Loucy (cell line): ENCODE measurements around the gene AWAT2.

Experiments
- H2AFZ ChIP-seq: fragments of 200-600 bp; sonication (generic); 2 replicates; pipeline ENCODE4 v1.6.0; 2016; ENCODE audit warnings: antibody characterized with exemption, mild to moderate bottlenecking, low read length, moderate library complexity
- H3F3A ChIP-seq: fragments of 200-600 bp; 2 replicates; pipeline ENCODE4 v1.6.0; 2016; ENCODE audit warnings: antibody characterized with exemption, low read depth, mild to moderate bottlenecking
- H3K27me3 ChIP-seq: fragments of 200-600 bp; sonication (generic); 2 replicates; pipeline ENCODE4 v1.6.1; 2014; ENCODE audit warnings: low read length, mild to moderate bottlenecking; ENCODE audit not compliant: insufficient read depth, poor library complexity, severe bottlenecking
- H3K36me3 ChIP-seq: fragments of 200-600 bp; sonication (generic); 2 replicates; pipeline ENCODE4 v1.6.1; 2016; ENCODE audit warnings: low read length; ENCODE audit not compliant: insufficient read depth
- H3K4me1 ChIP-seq: fragments of 200-600 bp; sonication (generic); 2 replicates; pipeline ENCODE4 v1.5.1; 2014; ENCODE audit warnings: low read length, mild to moderate bottlenecking; ENCODE audit not compliant: insufficient read depth, poor library complexity, severe bottlenecking
- H3K4me2 ChIP-seq: fragments of 200-600 bp; sonication (generic); 2 replicates; pipeline ENCODE4 v1.6.0; 2014; ENCODE audit warnings: antibody characterized with exemption, low read length, low read depth, mild to moderate bottlenecking; ENCODE audit not compliant: poor library complexity, severe bottlenecking
- H3K4me3 ChIP-seq: fragments of 200-600 bp; sonication (generic); 2 replicates; pipeline ENCODE4 v1.5.1; 2014; ENCODE audit warnings: low read length, mild to moderate bottlenecking, mixed read lengths; ENCODE audit not compliant: poor library complexity, severe bottlenecking
- H3K79me2 ChIP-seq: fragments of 200-600 bp; sonication (generic); 2 replicates; pipeline ENCODE4 v1.6.1; 2014; ENCODE audit warnings: low read length; ENCODE audit not compliant: insufficient read depth
- H3K9ac ChIP-seq: fragments of 200-600 bp; sonication (generic); 2 replicates; pipeline ENCODE4 v1.6.0; 2014; ENCODE audit warnings: mild to moderate bottlenecking, low read depth, low read length, moderate library complexity; ENCODE audit not compliant: poor library complexity, severe bottlenecking
- H3K9me2 ChIP-seq: fragments of 200-600 bp; sonication (generic); replicated peaks from 2 replicates; pipeline ENCODE4 v1.6.1; 2016; ENCODE audit warnings: low read depth, low read length, mixed read lengths
- H3K9me3 ChIP-seq: fragments of 200-600 bp; sonication (generic); 2 replicates; pipeline ENCODE4 v1.6.1; 2014; ENCODE audit warnings: mild to moderate bottlenecking, antibody characterized with exemption, low read length, low read depth; ENCODE audit not compliant: insufficient read depth
- H4K20me1 ChIP-seq: fragments of 200-600 bp; sonication (generic); 2 replicates; pipeline ENCODE4 v1.6.0; 2014; ENCODE audit warnings: antibody characterized with exemption, low read length, mild to moderate bottlenecking; ENCODE audit not compliant: insufficient read depth, poor library complexity, severe bottlenecking
- EZH2phosphoT487 ChIP-seq: fragments of 200-600 bp; IDR thresholded peaks from 2 replicates; pipeline ENCODE4 v1.6.1; 2018; ENCODE audit warnings: antibody characterized with exemption, mild to moderate bottlenecking, moderate library complexity, borderline replicate concordance
- TF ChIP-seq, protein P1 (sequence below): fragments of 200-600 bp; sonication (generic); conservative IDR thresholded peaks from 2 replicates; pipeline ENCODE4 v1.5.1; 2014; ENCODE audit warnings: mild to moderate bottlenecking, antibody characterized with exemption, low read length

AWAT2 gene

DNA sequence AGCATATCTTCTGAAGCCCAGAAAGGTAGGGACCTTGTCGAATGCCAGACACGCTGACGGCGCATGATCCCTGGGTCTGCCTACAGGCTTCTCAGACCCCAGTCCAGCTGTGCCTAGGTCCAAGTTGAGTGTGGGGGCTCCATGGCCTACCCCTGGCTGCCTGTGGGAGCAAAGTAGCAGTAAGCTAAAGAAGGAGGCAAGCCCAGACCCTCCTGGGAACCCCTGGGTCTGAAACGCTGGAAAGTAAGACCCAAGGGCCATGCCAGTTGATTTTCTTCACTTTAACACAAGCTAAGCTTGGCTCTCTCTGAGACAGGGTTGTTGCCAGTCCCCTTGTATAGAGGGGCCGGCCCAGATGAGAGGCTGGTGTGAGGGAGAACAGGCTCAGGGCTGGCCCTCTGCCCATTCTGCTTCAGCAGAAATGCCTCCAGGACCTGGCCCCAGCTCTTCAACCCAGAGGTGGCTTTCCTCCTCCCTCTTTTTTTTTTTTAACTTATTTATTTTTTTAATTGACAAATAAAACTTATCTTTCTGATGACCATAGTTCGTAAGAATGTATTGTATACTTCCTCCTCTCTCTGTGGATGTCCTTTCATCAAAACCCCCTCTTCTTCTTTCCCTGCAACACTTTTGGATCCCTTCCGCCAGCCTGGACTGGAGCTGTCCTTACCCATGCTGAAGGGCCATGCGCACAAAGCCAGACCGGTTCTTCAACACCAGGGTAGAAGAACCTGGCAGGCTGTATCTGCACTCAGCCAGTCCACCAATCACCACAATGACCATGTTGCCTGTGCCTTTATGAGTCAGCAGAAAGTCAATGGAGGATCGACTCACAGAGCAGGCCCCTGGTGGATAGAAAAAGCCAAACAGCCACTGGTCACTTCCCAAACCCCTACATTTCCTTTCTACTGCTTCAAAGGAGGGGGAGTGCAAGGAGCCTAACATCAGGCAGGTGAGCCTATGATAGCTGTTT, 7.1 kb downstream of the AWAT2 start:
- Histone ChIP-seq H3K27me3 (no peaks in the 10 kb centered on the region), H3K9me2 (no peaks in the 10 kb centered on the region), H4K20me1 (no peaks in the 10 kb centered on the region), H3K4me1 (no peaks in the 10 kb centered on the region), H3K36me3 (no peaks in the 10 kb centered on the region), H2AFZ (no peak overlapping the region), H3K4me2 (no peak overlapping the region), H3K9me3 (no peaks in the 10 kb centered on the region), H3K79me2 (no peaks in the 10 kb centered on the region), H3K4me3 (no peak overlapping the region), H3K9ac (no peak overlapping the region), H3F3A (no peaks in the 10 kb centered on the region)
- TF ChIP-seq, protein P1, sequence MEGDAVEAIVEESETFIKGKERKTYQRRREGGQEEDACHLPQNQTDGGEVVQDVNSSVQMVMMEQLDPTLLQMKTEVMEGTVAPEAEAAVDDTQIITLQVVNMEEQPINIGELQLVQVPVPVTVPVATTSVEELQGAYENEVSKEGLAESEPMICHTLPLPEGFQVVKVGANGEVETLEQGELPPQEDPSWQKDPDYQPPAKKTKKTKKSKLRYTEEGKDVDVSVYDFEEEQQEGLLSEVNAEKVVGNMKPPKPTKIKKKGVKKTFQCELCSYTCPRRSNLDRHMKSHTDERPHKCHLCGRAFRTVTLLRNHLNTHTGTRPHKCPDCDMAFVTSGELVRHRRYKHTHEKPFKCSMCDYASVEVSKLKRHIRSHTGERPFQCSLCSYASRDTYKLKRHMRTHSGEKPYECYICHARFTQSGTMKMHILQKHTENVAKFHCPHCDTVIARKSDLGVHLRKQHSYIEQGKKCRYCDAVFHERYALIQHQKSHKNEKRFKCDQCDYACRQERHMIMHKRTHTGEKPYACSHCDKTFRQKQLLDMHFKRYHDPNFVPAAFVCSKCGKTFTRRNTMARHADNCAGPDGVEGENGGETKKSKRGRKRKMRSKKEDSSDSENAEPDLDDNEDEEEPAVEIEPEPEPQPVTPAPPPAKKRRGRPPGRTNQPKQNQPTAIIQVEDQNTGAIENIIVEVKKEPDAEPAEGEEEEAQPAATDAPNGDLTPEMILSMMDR, result no peak
- no peak for TF ChIP-seq EZH2phosphoT487

DNA sequence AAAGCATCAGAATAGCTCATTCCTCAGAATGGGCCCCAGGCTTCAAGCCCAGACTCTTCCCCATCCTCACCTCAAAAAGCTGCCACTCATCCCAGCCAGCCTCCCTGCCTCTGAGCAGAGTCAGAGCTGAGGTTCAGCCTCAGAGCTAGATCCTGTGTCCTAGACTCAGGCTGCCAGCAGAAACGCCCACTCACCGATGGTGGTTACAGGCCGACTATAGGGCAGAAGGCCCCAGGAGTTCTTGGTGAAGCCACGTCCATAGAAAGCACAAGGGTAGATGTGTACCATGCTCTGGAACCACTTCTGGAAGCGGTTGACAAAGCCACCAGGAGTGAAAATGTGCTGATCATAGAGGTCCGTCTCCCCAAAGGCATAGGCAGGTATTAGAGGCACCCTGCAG, 7.7 kb downstream of the AWAT2 start:
- Histone ChIP-seq H3K4me2 (no peak overlapping the region), H3K9ac (no peak overlapping the region), H3K4me1 (no peaks in the 10 kb centered on the region), H3K79me2 (no peaks in the 10 kb centered on the region), H3K27me3 (no peaks in the 10 kb centered on the region), H3K9me3 (no peaks in the 10 kb centered on the region), H3K9me2 (no peaks in the 10 kb centered on the region), H2AFZ (no peak overlapping the region), H3K36me3 (no peaks in the 10 kb centered on the region), H3K4me3 (no peak overlapping the region), H4K20me1 (no peaks in the 10 kb centered on the region), H3F3A (no peaks in the 10 kb centered on the region)
- TF ChIP-seq, protein P1, result no peak
- TF ChIP-seq EZH2phosphoT487, result no peak

DNA sequence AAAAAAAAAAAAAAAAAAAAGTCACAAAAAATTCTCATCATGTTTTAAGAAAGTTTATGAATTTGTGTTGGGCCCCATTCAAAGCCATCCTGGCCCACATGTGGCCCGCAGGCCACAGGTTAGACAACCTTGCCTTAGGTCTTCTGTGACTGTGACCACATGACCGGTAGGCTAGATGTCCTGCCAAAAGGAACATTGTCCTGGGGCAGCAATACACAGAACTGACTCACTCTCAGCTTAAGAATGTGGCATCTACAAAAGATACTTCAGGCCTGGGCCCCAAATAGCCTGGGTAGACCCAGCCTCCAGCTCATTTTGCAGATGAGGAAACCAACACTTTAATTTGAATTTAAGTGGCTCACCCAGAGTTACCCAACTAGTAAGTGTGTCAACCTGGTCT, 10.0 kb downstream of the AWAT2 start:
- Histone ChIP-seq H3K4me3 (no peak overlapping the region), H3K4me1 (no peaks in the 10 kb centered on the region), H3K27me3 (no peaks in the 10 kb centered on the region), H3K9ac (no peak overlapping the region), H3K9me3 (no peaks in the 10 kb centered on the region), H4K20me1 (no peaks in the 10 kb centered on the region), H3K36me3 (no peaks in the 10 kb centered on the region), H3K9me2 (no peaks in the 10 kb centered on the region), H3K79me2 (no peaks in the 10 kb centered on the region), H2AFZ (no peak overlapping the region), H3F3A (no peaks in the 10 kb centered on the region), H3K4me2 (no peak overlapping the region)
- TF ChIP-seq, protein P1, result no peak
- TF ChIP-seq EZH2phosphoT487, result no peak
